ENCODE results near the gene C1QBP. TPM values are rescaled to one million over a fixed set of nuclear protein-coding genes. Genes with fewer than 3 reads are reported as not detected.
"Not testable (repeated sequence)": the region's sequence is repeated elsewhere in the genome, so short reads cannot be mapped to it uniquely, and the experiment has no call there.

Gene C1QBP
- 111 TPM for polyA plus RNA-seq (ENCODE audit: insufficient read length)

GRCh38 chr17:5438716-5439445, at the start of gene C1QBP:
Gene C1QBP (minus strand): TSS chr17:5439155. CDS start chr17:5439073, 82 bp downstream.
- peak; percentile 94 for DNase-seq

GRCh38 chr17:5488752-5489151, 49.8 kb upstream of the C1QBP start:
- no peak for DNase-seq

GRCh38 chr17:5486206-5487124, 47.5 kb upstream of the C1QBP start, which contains the start of gene MIS12:
Gene MIS12 (plus strand): TSS chr17:5486566. CDS start chr17:5488863, 2,297 bp downstream.
- DNase-seq = peak; percentile 98

- DNase-seq = no peak
Measured at GRCh38 chr17:5485270-5486205, 46.6 kb upstream of the C1QBP start, which contains the start of gene DERL2. Gene DERL2 (minus strand): TSS chr17:5486178. CDS start chr17:5486161, 17 bp downstream.

GRCh38 chr17:5481451-5481850, 42.5 kb upstream of the C1QBP start:
- no peak for DNase-seq

- no peak for DNase-seq
Measured at GRCh38 chr17:5480962-5481361, 42.0 kb upstream of the C1QBP start.

GRCh38 chr17:5478992-5479391, 40.0 kb upstream of the C1QBP start:
- no peak for DNase-seq

- no peak for DNase-seq
Measured at GRCh38 chr17:5473906-5474305, 35.0 kb upstream of the C1QBP start.

GRCh38 chr17:5472511-5472910, 33.6 kb upstream of the C1QBP start:
- no peak for DNase-seq

- DNase-seq = no peak
Measured at GRCh38 chr17:5468075-5468473, 29.1 kb upstream of the C1QBP start.

GRCh38 chr17:5467416-5467815, 28.5 kb upstream of the C1QBP start:
- no peak for DNase-seq

GRCh38 chr17:5466295-5466694, 27.3 kb upstream of the C1QBP start:
- DNase-seq = no peak

GRCh38 chr17:5464717-5465507, 26.0 kb upstream of the C1QBP start:
- no peak for DNase-seq

GRCh38 chr17:5446786-5447185, 7.8 kb upstream of the C1QBP start:
- DNase-seq = no peak

GRCh38 chr17:5444209-5444608, 5.3 kb upstream of the C1QBP start:
- DNase-seq = no peak

GRCh38 chr17:5443728-5444127, 4.8 kb upstream of the C1QBP start:
- no peak for DNase-seq

- no peak for DNase-seq
Measured at GRCh38 chr17:5439446-5439764, 450 bp upstream of the C1QBP start.

- no peak for DNase-seq
Measured at GRCh38 chr17:5437721-5438317, 1.1 kb downstream of the C1QBP start.

GRCh38 chr17:5435781-5436315, 3.1 kb downstream of the C1QBP start:
- DNase-seq = not testable (repeated sequence)

- no peak for DNase-seq
Measured at GRCh38 chr17:5434984-5435383, 4.0 kb downstream of the C1QBP start.
